HG03066 (cell line): ENCODE measurements around the gene RASA2.
"Not testable (repeated sequence)": the region's sequence is repeated elsewhere in the genome, so short reads cannot be mapped to it uniquely, and the experiment has no call there.

Experiments
- ATAC-seq: cut with Tn5 transposase; IDR thresholded peaks from one replicate; pipeline ENCODE4 v1.9.1; 2021; ENCODE audit warnings: low read depth; ENCODE audit not compliant: unreplicated experiment

RASA2 gene

GRCh38 chr3:141489203-141489602 is 2.4 kb downstream of the RASA2 start:
- ATAC-seq = no peak

DNA sequence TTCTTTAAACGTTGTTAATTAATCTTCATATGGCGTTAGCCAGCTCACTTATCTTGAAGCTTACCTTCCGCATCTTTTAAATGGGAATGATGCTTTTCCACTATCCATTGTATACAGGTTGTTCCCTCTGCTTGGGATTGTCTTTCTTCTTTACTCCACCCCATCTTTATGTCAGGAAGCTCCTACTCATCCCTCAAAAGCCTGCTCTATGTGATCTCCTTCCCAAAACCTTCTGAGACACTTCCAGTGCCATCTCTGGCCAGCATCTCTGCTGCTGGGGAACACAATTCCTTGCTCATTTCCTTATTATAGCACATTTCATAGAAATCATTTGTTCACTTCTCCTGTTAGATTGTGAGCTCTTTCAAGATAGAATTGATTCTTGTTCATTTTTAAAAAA is 4.3 kb downstream of the RASA2 start:
- no peak for ATAC-seq

- no peak for ATAC-seq
Measured at GRCh38 chr3:141491929-141492328, 5.1 kb downstream of the RASA2 start.

GRCh38 chr3:141493184-141493583 is 6.4 kb downstream of the RASA2 start:
- ATAC-seq = no peak

DNA sequence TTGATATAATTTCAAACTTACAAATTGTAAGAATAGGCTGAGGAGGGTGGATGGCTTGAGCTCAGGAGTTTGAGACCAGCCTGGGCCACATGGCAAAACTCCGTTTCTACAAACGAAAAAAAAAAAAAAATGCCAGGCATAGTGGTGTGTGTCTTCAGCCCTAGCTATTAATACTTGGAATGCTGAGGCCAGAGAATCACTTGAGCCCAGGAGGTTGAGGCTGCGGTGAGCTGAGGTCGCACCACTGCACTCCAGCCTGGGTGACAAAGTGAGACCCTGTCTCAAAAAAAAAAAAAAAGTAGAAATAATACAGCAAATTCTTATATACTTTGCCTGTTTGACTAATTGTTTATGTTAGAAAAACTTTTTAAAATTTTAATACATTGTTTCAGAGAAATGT is 10.8 kb downstream of the RASA2 start:
- not testable (repeated sequence) for ATAC-seq

DNA sequence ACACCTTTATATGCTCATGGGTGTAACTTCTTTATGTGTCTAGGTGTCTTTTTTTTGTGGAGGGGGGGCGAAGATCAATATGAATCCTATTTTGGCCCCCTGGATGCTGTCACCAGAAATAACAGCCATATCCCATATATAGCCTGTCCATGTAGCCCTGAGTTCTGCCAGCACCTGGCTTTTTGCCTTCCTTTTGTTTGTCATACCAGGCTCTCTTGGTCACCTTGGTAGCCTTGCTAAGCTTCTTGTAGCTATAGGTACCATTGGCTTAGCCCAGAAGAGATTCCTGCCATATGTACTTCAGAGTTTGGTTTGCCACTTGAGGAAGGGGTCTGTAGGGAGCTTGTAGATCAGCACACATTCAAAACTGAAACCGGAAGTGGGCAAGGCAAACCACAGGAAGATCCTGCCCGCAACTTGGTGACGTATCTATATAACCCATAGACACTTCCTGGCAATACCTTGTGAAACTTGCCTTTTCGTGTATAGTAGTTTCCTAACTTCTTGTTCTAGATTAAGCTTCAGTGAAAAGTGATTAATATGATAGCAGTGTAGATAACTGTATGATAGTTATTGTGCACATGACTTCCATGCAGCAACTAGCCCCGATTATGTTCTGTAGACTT is 11.9 kb downstream of the RASA2 start:
- ATAC-seq = peak; percentile 97

- peak; percentile 16 for ATAC-seq
Measured at GRCh38 chr3:141499284-141499683, 12.5 kb downstream of the RASA2 start.

- ATAC-seq = no peak
Measured at GRCh38 chr3:141499965-141500364, 13.1 kb downstream of the RASA2 start.

- no peak for ATAC-seq
Measured at GRCh38 chr3:141500397-141500796, 13.6 kb downstream of the RASA2 start.

GRCh38 chr3:141505166-141505565 is 18.3 kb downstream of the RASA2 start:
- no peak for ATAC-seq

DNA sequence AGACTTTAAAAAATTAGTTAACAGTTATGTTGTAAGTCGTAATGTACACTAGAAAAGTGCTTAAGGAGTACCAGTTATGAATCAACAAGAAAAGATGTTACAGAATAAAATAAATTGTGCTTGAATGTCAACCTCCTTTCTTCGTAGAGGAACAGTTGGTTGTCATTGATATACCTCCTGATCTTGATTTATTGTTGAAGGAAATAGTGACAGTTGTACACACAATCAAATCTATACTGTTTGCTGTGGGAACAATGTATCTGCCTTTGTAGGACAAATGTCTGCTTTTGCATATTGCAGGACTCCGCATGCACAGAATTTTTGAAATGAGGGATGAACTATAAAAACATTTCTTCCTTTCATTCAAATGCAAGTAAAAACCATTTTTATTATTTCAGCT is 19.2 kb downstream of the RASA2 start:
- no peak for ATAC-seq

GRCh38 chr3:141507392-141508066 is 20.7 kb downstream of the RASA2 start:
- ATAC-seq = no peak

GRCh38 chr3:141508067-141508436 is 21.2 kb downstream of the RASA2 start:
- no peak for ATAC-seq

DNA sequence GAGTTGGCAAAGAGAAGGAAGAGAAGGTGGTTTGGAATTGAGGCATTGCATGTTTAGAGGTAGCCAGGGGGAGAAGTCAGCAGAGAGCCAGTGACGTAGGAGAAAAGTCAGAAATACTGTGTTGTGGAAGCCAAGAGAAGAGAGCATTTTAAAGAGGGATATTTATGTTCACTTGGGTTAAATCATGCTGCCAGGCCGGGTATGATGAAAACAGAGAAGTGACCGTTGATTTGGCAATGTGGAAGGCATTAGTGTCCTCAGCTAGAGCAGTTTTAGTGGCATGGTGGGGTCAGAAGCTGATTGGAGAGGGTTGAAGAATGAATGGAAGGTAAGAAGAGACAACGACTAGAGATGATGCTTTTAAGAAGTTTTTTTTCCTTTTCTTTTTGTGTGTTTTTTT is 24.5 kb downstream of the RASA2 start:
- ATAC-seq = no peak

DNA sequence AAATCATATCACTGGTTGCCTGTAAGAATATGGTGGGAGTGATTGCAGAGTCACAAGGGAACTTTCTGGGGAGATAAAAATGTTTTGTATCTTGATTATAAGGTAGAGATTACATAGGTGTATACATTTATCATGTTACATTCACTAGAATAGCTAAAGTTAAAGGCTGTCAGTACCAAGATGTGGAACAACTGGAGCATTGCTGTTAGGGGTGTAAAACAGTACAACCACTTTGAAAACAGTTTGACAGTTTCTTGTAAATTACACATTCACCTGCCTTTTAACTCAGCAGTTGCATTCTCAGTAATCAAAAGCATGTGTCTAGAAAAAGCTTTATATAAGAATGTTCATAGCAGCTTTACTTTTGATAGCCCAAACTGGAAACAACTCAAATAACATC is 27.6 kb downstream of the RASA2 start:
- no peak for ATAC-seq

GRCh38 chr3:141519587-141519986 is 32.8 kb downstream of the RASA2 start:
- no peak for ATAC-seq

DNA sequence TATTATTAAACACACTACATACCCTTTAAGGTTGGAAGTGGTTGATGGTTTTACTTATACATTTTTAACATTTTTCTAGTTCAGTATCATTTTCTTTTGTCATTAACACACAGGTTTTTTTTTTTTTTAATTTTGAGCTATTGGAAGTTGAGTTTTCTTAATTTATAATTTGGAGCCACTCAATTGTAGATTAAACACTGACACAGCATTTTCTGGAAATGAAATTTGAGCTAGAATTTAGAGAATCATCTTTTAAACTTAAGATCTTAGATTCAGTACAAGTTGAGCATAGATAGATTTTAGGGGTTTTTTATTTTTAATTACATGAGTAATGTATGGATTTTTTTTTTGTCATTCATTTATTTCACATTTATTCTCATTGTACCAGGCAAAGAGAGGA is 35.0 kb downstream of the RASA2 start:
- no peak for ATAC-seq

DNA sequence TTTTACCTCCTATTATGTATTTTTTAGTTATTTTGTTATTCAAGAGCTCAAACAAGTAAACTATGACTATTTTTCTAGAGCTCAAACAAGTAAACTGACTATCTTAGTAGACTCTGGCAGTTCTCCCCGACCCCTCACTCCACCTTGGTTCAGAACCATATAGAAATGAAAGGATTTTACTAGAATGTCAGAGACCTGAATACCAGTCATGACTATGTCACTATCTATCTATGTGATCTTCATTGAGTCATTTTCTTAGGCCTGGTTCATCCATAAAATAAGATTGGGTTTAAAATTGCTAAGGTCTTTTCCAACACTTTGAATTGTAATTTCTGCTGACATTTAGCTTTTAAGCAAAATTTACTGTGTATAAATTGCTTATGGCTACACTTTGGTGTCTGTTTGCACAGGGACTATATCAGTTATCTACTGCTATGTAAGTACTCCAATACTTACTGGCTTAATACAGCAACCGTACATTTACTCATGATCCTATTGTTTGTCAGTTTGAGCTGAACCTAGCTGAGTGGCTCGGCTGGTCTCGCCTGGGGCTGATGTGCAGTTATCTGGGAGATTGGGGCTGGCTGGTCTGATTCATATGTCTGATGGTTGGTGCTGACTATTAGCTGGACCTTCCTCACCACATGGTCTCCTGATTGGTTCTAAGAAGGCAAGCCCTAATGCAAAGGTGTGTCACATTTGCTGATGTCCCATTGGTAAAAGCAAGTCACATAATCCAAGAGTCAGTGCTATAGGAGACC is 37.0 kb downstream of the RASA2 start:
- no peak for ATAC-seq

- ATAC-seq = no peak
Measured at GRCh38 chr3:141524988-141525387, 38.2 kb downstream of the RASA2 start.

DNA sequence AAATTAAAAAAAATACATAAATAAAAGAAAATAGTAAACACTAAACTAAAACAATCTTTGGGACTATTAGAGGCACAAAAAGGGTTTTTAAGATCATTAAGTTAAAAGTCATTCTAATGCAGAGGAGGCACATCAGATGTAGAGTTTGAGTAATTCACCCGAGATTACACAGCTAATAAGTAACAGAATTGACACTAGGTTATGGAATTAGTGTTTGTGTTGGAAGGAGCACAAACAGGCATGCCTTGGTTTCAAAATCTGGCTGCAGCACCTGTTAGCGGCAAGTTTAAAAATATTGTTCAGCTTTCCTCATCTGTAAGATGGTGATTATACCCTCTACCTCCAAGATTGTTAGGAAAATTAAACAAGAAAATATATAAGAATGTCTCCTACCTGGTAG is 39.0 kb downstream of the RASA2 start:
- ATAC-seq = no peak

DNA sequence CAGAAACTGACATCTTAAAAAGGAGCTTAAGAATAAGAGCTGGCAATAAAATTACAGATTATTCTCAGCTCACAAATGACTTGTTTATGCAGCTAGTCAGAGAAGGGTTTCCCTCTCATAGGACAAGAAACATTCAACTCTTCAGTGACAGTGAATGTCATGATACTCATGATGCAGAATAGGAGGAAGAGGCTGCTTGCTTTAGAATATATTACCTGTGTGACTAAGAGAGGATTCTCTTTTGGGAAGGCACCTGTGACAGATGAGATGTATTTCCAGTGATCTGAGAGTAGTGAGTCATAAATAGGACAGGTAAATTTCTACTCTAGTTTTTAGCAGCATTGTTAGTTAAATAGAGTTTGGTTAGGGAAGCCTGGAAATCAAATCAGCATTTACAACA is 39.9 kb downstream of the RASA2 start:
- no peak for ATAC-seq

DNA sequence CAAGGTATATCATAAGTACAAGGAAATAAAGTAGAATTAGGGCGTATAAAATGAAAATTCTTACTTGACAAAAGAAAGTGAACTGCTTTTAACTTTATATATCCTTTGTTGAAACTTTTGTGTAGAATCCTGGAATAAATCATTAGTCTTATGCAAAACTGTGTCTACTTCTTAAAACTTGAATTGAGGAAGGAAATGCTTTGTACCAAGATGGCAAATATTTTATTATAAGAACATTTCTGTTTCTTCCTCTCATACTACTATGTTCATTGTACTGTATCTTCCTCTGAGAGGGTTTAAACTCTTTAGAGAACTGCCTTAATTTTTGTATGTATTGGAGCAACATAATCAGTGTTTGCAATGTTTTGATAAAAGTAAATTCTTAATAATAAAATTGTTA is 42.0 kb downstream of the RASA2 start:
- ATAC-seq = no peak
